Measurements from ENCODE around the gene KRTAP6-1.

DNA sequence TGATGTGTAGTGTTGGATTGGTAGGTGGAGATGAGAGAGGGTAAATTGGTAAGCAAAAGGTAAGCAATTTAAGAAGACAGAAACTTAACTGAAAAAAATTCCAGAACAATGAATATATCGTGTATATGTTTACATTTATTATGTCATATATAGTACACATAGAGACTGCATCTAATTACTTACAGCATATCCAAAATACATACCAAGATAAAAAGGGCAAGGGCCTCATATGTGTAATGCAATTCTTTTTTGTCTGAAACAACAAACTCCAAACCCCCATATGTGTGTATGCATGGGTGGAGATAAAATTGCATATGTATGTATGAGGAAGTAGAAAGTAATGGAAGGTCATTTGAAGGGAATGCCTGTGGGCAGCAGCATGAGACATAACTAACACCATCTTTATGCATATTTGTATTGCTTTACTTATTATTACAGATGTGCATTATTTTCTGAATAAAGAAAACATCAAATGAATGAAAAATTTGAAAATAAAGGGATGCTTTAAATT lies 33.2 kb upstream of the KRTAP6-1 start:
- TF ChIP-seq, protein P1, sequence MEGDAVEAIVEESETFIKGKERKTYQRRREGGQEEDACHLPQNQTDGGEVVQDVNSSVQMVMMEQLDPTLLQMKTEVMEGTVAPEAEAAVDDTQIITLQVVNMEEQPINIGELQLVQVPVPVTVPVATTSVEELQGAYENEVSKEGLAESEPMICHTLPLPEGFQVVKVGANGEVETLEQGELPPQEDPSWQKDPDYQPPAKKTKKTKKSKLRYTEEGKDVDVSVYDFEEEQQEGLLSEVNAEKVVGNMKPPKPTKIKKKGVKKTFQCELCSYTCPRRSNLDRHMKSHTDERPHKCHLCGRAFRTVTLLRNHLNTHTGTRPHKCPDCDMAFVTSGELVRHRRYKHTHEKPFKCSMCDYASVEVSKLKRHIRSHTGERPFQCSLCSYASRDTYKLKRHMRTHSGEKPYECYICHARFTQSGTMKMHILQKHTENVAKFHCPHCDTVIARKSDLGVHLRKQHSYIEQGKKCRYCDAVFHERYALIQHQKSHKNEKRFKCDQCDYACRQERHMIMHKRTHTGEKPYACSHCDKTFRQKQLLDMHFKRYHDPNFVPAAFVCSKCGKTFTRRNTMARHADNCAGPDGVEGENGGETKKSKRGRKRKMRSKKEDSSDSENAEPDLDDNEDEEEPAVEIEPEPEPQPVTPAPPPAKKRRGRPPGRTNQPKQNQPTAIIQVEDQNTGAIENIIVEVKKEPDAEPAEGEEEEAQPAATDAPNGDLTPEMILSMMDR (IDR thresholded peaks at IDR 0.05), result no peak
- TF ChIP-seq EZH2 (IDR thresholded peaks at IDR 0.05; ENCODE audit: borderline replicate concordance, insufficient read depth, low read depth, low read length, poor library complexity, severe bottlenecking), result no peak

Data from B cell (primary cell).